ENCODE results near the gene PTPRM. TPM values are rescaled to one million over a fixed set of nuclear protein-coding genes. Genes with fewer than 3 reads are reported as not detected.

The PTPRM gene
- total and polyA plus RNA-seq, 5 donors from 2014 or later: 1.1 to 4.6 (median 3.6) TPM

DNA sequence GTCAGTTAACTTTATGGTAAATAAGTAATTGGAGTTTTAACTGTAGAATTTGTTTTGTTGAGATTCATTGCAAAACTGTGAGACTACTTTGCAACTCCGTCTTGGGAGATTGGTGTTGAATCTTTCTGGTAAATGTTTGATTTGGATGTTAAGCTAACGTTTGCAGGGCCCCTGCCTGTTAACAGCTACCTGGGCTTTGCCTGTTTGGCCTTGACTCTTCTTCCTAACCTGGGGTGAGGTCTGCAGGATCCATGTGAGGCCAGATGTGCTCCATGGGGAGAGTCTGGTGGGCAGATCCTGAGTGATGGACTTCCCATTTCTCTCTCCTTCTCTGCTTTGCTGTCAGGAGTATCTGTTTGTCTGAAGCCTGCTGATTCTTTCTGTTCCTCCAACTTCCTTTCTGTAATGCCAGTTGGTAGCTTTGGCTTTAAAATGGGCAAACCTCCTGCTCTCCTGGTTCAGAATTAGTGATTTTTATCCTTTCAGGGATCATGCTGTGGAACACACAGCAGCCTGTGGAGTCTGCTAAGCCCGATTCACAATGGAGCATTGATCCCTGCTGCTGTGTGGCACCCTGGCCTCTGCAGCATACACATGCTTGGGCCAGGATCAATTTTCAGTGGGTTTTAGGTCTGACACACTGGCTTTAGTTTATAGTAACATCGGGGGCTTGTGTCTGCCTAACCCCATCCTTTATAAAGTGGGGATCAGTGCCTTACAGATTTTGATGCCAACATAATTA lies 36.3 kb downstream of the PTPRM start:
- Histone ChIP-seq H3K4me3 (ENCODE audit: low read depth, low read length) (no peak overlapping the region), H3K27ac (ENCODE audit: insufficient read depth, low read length, poor library complexity, severe bottlenecking) (no peak overlapping the region), H3K9me3 (ENCODE audit: control insufficient read depth in 2 of 2, low read length in 2 of 2) (no peaks in the 10 kb centered on the region), H3K36me3 (ENCODE audit: control insufficient read depth, insufficient read depth, low read length) (no peaks in the 10 kb centered on the region), H3K27me3 (ENCODE audit: control insufficient read depth, insufficient read depth, low read length) (no peaks in the 10 kb centered on the region), H3K4me1 (ENCODE audit: control insufficient read depth, insufficient read depth, low read length, poor library complexity, severe bottlenecking) (no peaks in the 10 kb centered on the region)
- DNase-seq: no peak
- no peaks in the 10 kb centered on the region for H3K36me3 Mint-ChIP-seq
- no peaks in the 10 kb centered on the region for H3K27me3 Mint-ChIP-seq
- H3K9me3 Mint-ChIP-seq: peaks cover 0 to 6% (median 0%) of the 10 kb centered on the region in 7 donors
- H3K4me1 Mint-ChIP-seq: no peaks in the 10 kb centered on the region
- H3K4me3 Mint-ChIP-seq: no peak overlapping the region
- no peak overlapping the region for H3K27ac Mint-ChIP-seq
- ATAC-seq (ENCODE audit: low read depth in 2 of 2): no peak

DNA sequence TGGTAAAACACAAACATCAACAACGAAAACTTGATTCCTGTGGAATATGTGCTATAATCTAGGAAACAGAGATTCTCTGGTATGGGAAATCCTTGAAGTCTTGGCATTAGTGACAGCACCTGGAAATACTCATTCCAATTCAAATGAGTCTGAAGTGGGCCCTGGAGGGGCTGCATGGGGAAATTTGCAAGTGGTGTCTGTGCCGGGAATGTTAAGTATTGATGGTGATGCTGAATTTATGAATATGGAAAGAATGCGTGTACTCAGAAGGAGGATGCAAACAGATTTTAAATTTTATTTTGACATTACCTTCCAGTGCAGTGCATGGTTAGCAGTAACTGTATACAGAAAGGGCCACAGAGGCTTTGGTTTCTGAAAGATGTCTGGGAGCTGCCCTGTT lies 37.2 kb downstream of the PTPRM start:
- Histone ChIP-seq H3K4me1 (ENCODE audit: control insufficient read depth, insufficient read depth, low read length, poor library complexity, severe bottlenecking) (no peaks in the 10 kb centered on the region), H3K9me3 (ENCODE audit: control insufficient read depth in 2 of 2, low read length in 2 of 2) (no peaks in the 10 kb centered on the region), H3K27me3 (ENCODE audit: control insufficient read depth, insufficient read depth, low read length) (no peaks in the 10 kb centered on the region), H3K36me3 (ENCODE audit: control insufficient read depth, insufficient read depth, low read length) (no peaks in the 10 kb centered on the region), H3K27ac (ENCODE audit: insufficient read depth, low read length, poor library complexity, severe bottlenecking) (no peak overlapping the region), H3K4me3 (ENCODE audit: low read depth, low read length) (no peak overlapping the region)
- Mint-ChIP-seq H3K27me3 (no peaks in the 10 kb centered on the region), H3K4me1 (no peaks in the 10 kb centered on the region), H3K36me3 (no peaks in the 10 kb centered on the region), H3K4me3 (no peak overlapping the region), H3K9me3 (peaks cover 0 to 6% (median 0%) of the 10 kb centered on the region in 7 donors), H3K27ac (no peak overlapping the region)
- DNase-seq: no peak
- ATAC-seq (ENCODE audit: low read depth in 2 of 2): no peak

DNA sequence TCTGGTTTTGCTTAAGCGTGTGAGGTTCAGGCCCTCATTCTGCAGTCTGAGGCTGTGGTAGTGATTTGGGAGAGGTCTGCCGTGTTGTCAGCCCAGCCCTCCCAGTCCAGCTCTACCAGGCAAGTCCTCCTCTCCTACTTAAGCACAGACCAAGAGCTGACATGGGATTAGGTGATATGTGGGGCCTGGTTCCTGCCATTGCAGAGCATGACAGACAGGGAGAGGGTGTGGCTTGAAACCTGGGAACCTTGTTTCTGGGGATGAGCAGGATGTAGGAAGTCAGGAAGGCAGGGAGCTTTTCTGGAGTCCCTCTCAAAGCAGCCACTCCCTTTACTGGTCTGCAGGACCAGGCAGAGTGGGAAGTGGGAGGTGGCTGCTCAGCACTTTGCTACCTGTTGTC lies 38.6 kb downstream of the PTPRM start:
- Histone ChIP-seq H3K36me3 (ENCODE audit: control insufficient read depth, insufficient read depth, low read length) (no peaks in the 10 kb centered on the region), H3K4me1 (ENCODE audit: control insufficient read depth, insufficient read depth, low read length, poor library complexity, severe bottlenecking) (no peaks in the 10 kb centered on the region), H3K27me3 (ENCODE audit: control insufficient read depth, insufficient read depth, low read length) (no peaks in the 10 kb centered on the region), H3K9me3 (ENCODE audit: control insufficient read depth in 2 of 2, low read length in 2 of 2) (no peaks in the 10 kb centered on the region), H3K4me3 (ENCODE audit: low read depth, low read length) (no peak overlapping the region), H3K27ac (ENCODE audit: insufficient read depth, low read length, poor library complexity, severe bottlenecking) (no peak overlapping the region)
- Mint-ChIP-seq H3K27ac (no peak overlapping the region), H3K36me3 (no peaks in the 10 kb centered on the region), H3K4me3 (no peak overlapping the region), H3K9me3 (peaks cover 0 to 6% (median 3%) of the 10 kb centered on the region in 7 donors), H3K27me3 (no peaks in the 10 kb centered on the region), H3K4me1 (no peaks in the 10 kb centered on the region)
- ATAC-seq (ENCODE audit: low read depth in 2 of 2) (no peak), DNase-seq (no peak)

DNA sequence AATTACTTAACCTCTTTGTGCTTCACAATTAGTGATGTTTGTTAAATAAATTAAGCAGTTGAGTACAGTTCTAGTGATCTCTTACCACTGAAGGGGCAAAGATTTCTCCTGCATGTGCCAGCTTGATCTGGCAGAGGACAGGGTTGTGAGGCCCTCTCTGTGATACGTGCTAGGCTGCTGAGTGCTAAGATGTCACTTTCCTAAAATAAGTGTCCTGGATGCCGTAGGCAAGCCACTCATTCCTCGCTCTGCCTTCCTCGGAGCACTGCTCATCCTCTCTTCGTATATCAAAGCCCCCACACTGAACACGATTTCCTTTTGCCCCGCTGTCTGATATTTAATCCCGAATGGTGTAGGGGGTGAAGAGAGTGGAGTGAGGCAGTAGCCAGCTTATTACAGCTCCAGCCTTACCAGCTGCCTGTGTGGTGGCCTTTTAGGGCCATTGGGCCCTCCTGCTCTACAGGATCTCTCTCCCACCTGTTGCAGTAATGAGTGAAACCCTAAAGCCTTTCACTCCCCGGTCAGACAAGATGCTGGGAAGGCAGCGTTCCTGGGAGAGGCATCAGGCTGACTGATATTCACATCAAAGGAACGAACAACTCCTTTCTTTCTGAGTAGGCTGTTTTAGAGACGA lies 40.5 kb downstream of the PTPRM start:
- Histone ChIP-seq H3K27me3 (ENCODE audit: control insufficient read depth, insufficient read depth, low read length) (no peaks in the 10 kb centered on the region), H3K4me1 (ENCODE audit: control insufficient read depth, insufficient read depth, low read length, poor library complexity, severe bottlenecking) (no peaks in the 10 kb centered on the region), H3K27ac (ENCODE audit: insufficient read depth, low read length, poor library complexity, severe bottlenecking) (no peak overlapping the region), H3K9me3 (ENCODE audit: control insufficient read depth in 2 of 2, low read length in 2 of 2) (no peaks in the 10 kb centered on the region), H3K4me3 (ENCODE audit: low read depth, low read length) (no peak overlapping the region), H3K36me3 (ENCODE audit: control insufficient read depth, insufficient read depth, low read length) (no peaks in the 10 kb centered on the region)
- H3K27ac Mint-ChIP-seq: no peak overlapping the region
- DNase-seq (no peak), ATAC-seq (ENCODE audit: low read depth in 2 of 2) (no peak)
- no peaks in the 10 kb centered on the region for H3K27me3 Mint-ChIP-seq
- H3K9me3 Mint-ChIP-seq: peaks cover 0 to 3% (median 0%) of the 10 kb centered on the region in 7 donors
- no peaks in the 10 kb centered on the region for H3K36me3 Mint-ChIP-seq
- no peaks in the 10 kb centered on the region for H3K4me1 Mint-ChIP-seq
- H3K4me3 Mint-ChIP-seq: no peak overlapping the region

DNA sequence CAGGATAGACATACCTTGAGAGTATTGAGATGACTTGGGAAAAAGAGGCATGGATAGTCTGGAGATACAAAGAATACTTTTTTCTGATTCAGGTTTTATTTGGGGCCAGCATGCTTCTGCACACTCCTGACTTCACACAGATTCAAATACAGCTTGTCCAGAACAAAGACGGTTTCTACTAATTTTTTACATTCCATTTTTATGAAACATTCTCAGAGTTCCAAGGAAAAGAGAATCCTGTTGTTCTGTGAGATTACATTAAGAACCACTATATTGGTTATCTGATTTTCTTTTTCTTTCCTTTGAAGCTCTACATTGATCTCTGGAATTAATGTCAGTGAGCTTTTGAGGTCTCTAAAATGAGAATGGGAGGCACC lies 41.0 kb downstream of the PTPRM start:
- Mint-ChIP-seq H3K9me3 (peaks cover 0 to 3% (median 0%) of the 10 kb centered on the region in 7 donors), H3K27me3 (no peaks in the 10 kb centered on the region), H3K4me1 (no peaks in the 10 kb centered on the region), H3K36me3 (no peaks in the 10 kb centered on the region), H3K27ac (no peak overlapping the region), H3K4me3 (no peak overlapping the region)
- DNase-seq (no peak), ATAC-seq (ENCODE audit: low read depth in 2 of 2) (no peak)
- no peaks in the 10 kb centered on the region for H3K9me3 ChIP-seq (ENCODE audit: control insufficient read depth in 2 of 2, low read length in 2 of 2)
- no peaks in the 10 kb centered on the region for H3K36me3 ChIP-seq (ENCODE audit: control insufficient read depth, insufficient read depth, low read length)
- no peak overlapping the region for H3K4me3 ChIP-seq (ENCODE audit: low read depth, low read length)
- H3K27ac ChIP-seq (ENCODE audit: insufficient read depth, low read length, poor library complexity, severe bottlenecking): no peak overlapping the region
- no peaks in the 10 kb centered on the region for H3K27me3 ChIP-seq (ENCODE audit: control insufficient read depth, insufficient read depth, low read length)
- no peaks in the 10 kb centered on the region for H3K4me1 ChIP-seq (ENCODE audit: control insufficient read depth, insufficient read depth, low read length, poor library complexity, severe bottlenecking)

DNA sequence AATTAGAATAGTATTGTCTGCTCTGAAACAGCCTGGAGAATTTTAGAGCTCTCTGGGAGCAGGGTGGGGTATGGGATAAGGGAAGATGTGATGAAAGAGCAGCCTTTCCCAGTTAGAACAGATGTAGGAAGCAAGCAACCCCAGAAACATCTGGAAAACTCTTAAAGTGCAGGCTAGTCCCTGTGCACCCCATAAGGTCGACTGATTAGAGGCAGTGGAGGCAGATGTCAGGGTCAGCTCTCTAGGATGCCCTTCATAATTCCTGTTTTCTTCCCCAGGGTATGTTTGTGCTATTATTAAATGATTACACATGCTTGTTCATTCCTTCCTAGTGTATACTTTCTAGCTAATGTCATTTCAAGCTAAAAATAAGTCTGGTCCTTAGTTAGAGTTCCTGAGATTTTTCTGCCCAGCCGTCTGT lies 41.7 kb downstream of the PTPRM start:
- no peaks in the 10 kb centered on the region for H3K4me1 Mint-ChIP-seq
- no peak overlapping the region for H3K27ac Mint-ChIP-seq
- H3K27me3 Mint-ChIP-seq: no peaks in the 10 kb centered on the region
- ATAC-seq (ENCODE audit: low read depth in 2 of 2) (no peak), DNase-seq (no peak)
- Histone ChIP-seq H3K4me1 (ENCODE audit: control insufficient read depth, insufficient read depth, low read length, poor library complexity, severe bottlenecking) (no peaks in the 10 kb centered on the region), H3K4me3 (ENCODE audit: low read depth, low read length) (no peak overlapping the region), H3K27ac (ENCODE audit: insufficient read depth, low read length, poor library complexity, severe bottlenecking) (no peak overlapping the region), H3K9me3 (ENCODE audit: control insufficient read depth in 2 of 2, low read length in 2 of 2) (no peaks in the 10 kb centered on the region), H3K36me3 (ENCODE audit: control insufficient read depth, insufficient read depth, low read length) (no peaks in the 10 kb centered on the region), H3K27me3 (ENCODE audit: control insufficient read depth, insufficient read depth, low read length) (no peaks in the 10 kb centered on the region)
- no peak overlapping the region for H3K4me3 Mint-ChIP-seq
- H3K9me3 Mint-ChIP-seq: peaks cover 0 to 3% (median 0%) of the 10 kb centered on the region in 7 donors
- no peaks in the 10 kb centered on the region for H3K36me3 Mint-ChIP-seq

DNA sequence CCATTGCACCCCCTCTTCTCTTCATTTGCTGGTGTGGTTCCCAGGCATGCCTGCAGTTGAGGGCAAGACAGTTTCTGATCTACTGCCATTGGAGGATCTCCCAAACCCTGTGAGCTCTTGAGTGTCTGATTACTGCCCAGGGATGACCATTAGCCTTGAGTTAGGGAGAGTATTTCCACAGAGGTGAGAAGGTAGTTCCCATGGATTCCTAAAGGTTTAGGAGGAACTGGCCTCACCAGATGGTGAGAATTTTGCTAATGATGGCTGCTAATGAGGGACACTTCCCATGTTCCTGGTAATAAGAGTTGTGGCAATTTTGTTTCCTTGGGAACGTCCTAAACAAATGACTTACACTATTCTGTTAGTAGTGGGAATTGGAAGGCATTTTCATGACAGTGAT lies 42.5 kb downstream of the PTPRM start:
- H3K36me3 Mint-ChIP-seq: no peaks in the 10 kb centered on the region
- Histone ChIP-seq H3K27me3 (ENCODE audit: control insufficient read depth, insufficient read depth, low read length) (no peaks in the 10 kb centered on the region), H3K4me1 (ENCODE audit: control insufficient read depth, insufficient read depth, low read length, poor library complexity, severe bottlenecking) (no peaks in the 10 kb centered on the region), H3K27ac (ENCODE audit: insufficient read depth, low read length, poor library complexity, severe bottlenecking) (no peak overlapping the region), H3K4me3 (ENCODE audit: low read depth, low read length) (no peak overlapping the region), H3K9me3 (ENCODE audit: control insufficient read depth in 2 of 2, low read length in 2 of 2) (no peaks in the 10 kb centered on the region), H3K36me3 (ENCODE audit: control insufficient read depth, insufficient read depth, low read length) (no peaks in the 10 kb centered on the region)
- no peak for ATAC-seq (ENCODE audit: low read depth in 2 of 2)
- no peak for DNase-seq
- H3K4me3 Mint-ChIP-seq: no peak overlapping the region
- H3K9me3 Mint-ChIP-seq: peaks cover 0 to 4% (median 0%) of the 10 kb centered on the region in 7 donors
- no peak overlapping the region for H3K27ac Mint-ChIP-seq
- H3K4me1 Mint-ChIP-seq: no peaks in the 10 kb centered on the region
- H3K27me3 Mint-ChIP-seq: no peaks in the 10 kb centered on the region

DNA sequence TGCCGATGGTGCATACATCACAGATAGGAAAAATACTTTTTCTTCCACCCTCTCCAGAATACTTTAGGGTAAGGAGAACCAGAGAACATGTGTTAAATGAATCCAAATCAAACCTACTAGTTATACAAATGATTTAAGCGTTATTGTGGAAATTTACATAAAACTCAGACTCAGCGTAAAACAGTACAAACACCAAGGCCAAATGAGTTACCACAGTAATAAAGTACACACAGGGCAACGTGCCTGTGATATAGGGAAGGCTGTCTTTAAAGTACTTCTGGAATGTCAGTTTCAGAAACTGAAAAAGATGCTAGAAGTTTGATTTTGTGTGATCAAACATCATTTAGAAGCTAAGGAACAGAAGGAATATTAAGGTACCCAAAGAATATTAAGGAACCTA lies 46.9 kb downstream of the PTPRM start:
- H3K27me3 Mint-ChIP-seq: no peaks in the 10 kb centered on the region
- peaks cover 0 to 4% (median 0%) of the 10 kb centered on the region in 7 donors for H3K9me3 Mint-ChIP-seq
- no peak overlapping the region for H3K4me3 Mint-ChIP-seq
- ATAC-seq (ENCODE audit: low read depth in 2 of 2): no peak
- Histone ChIP-seq H3K36me3 (ENCODE audit: control insufficient read depth, insufficient read depth, low read length) (no peaks in the 10 kb centered on the region), H3K27me3 (ENCODE audit: control insufficient read depth, insufficient read depth, low read length) (no peaks in the 10 kb centered on the region), H3K4me1 (ENCODE audit: control insufficient read depth, insufficient read depth, low read length, poor library complexity, severe bottlenecking) (no peaks in the 10 kb centered on the region), H3K9me3 (ENCODE audit: control insufficient read depth in 2 of 2, low read length in 2 of 2) (no peaks in the 10 kb centered on the region), H3K27ac (ENCODE audit: insufficient read depth, low read length, poor library complexity, severe bottlenecking) (no peak overlapping the region), H3K4me3 (ENCODE audit: low read depth, low read length) (no peak overlapping the region)
- no peaks in the 10 kb centered on the region for H3K36me3 Mint-ChIP-seq
- no peak overlapping the region for H3K27ac Mint-ChIP-seq
- no peaks in the 10 kb centered on the region for H3K4me1 Mint-ChIP-seq
- no peak for DNase-seq
